NCI-H2107 treated with DMSO at 0.1 percent for 48 hours (cell line): ENCODE results near the gene C22orf23.
A peak's percentile ranks its signal among the peaks of the same experiment; 100 is the strongest.
"Not testable (repeated sequence)": the region's sequence is repeated elsewhere in the genome, so short reads cannot be mapped to it uniquely, and the experiment has no call there.

Source experiments
- DNase-seq: peaks from one replicate; lab custom pipeline; 2025; ENCODE audit not compliant: unreplicated experiment; lab: John Stamatoyannopoulos, UW

C22orf23 gene

DNA sequence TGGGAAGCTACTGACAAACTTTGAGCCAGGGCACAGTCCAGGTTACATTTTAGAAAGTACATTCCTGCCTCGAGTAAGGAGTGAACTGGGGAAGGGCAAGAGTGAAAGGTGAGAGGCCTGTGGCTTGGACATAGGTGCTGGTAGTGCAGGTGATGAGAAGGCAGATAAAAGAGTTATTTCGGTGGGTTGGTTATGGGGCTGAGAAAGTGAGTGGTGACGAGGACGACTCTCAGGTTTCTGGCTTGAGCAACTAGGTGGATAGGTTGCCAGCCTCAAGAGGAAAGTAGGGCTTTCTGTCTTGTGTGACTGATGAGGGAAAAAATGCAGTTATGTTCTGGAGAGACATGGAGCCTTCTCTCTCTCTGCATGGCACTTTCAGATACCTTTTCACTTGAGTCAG is 3.8 kb upstream of the C22orf23 start:
- DNase-seq = no peak

DNA sequence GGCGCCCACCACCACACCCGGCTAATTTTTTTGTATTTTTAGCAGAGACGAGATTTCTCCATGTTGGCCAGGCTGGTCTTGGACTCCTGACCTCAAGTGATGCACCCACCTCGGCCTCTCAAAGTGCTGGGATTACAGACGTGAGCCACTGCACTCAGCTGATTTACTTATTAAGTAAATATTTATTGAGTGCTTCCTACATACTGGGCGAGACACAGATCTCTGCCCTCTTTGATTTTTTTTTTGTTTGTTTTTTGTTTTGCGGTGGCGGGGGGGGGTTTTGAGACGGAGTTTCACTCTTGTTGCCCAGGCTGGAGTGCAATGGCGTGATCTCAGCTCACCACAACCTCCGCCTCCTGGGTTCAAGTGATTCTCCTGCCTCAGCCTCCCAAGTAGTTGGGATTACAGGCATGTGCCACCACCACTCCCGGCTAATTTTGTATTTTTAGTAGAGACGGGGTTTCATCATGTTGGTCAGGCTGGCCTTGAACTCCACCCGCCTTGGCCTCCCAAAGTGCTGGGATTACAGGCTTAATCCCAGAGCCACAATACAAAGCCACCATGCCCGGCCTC is 2.5 kb upstream of the C22orf23 start:
- not testable (repeated sequence) for DNase-seq

DNA sequence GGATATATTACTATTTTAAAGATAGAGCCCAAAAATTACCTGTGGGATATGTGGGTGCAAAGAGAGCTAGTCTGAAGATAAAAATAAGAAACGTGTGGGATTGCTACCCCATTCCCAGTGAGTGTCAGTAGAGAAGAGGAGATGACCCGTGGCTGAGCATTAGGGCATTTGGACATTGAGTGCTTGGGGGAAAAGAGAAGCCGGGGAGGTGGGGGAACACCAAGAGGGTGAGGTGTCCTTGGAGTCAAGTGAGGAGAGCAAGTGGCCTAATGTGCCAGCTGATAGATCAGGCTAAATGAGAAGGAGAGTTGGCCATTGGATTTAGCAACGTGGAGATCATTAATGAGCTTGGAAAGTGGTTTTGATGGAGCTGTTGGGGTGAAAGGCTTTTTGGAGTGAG is 1.3 kb upstream of the C22orf23 start:
- DNase-seq = no peak

DNA sequence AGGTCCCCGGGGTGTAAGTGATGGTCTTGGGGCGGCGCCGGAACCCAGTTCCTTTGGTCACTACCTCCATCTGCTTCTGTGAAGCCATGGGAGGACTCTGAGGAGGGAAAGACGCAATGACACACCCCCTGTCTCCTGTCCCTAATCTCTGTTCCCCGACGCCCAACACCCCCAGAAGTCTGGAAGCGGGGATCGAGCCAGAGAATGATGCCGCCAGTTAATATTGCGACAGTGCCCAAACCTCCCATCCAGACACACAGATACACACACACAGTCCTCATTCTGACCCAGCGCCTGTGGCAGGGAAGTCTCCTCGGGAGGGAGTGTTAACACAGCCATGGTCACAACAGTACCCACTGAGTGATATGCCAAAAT is 352 bp downstream of the C22orf23 start:
- no peak for DNase-seq

DNA sequence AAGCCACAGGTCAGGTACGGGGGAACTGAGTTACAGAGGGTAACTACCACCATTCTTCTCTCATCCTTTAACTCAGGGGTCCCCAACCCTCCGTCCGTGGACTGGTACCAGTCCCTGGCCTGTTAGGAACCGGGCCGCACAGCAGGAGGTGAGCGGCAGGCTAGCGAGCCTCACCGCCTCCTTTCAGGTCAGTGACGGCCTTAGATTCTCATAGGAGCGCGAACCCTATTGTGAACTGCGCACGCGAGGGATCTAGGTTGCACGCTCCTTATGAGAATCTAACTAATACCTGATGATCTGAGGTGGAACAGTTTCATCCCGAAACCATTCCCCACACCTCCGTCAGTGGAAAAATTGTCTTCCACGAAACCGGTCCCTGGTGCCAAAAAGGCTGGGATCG is 772 bp downstream of the C22orf23 start:
- DNase-seq = not testable (repeated sequence)

DNA sequence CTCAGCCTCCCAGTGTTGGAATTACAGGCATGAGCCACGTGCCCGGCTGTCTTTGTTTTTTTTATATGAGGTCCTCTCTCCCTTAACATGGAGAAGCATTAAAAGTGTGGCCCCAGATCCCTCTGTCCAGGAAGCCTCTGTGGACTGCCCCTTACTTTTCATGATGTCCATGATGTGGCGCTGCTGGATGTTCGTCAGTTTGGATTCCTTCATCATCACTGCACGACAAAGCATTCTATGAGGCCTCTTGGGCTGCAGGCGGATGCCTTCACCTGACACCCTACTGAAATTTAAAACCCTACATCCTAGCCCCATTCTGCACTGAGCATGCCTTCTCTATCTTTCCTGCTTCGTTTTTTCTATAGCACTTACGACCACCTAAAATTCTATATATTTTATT is 2.1 kb downstream of the C22orf23 start:
- peak; percentile 35 for DNase-seq

DNA sequence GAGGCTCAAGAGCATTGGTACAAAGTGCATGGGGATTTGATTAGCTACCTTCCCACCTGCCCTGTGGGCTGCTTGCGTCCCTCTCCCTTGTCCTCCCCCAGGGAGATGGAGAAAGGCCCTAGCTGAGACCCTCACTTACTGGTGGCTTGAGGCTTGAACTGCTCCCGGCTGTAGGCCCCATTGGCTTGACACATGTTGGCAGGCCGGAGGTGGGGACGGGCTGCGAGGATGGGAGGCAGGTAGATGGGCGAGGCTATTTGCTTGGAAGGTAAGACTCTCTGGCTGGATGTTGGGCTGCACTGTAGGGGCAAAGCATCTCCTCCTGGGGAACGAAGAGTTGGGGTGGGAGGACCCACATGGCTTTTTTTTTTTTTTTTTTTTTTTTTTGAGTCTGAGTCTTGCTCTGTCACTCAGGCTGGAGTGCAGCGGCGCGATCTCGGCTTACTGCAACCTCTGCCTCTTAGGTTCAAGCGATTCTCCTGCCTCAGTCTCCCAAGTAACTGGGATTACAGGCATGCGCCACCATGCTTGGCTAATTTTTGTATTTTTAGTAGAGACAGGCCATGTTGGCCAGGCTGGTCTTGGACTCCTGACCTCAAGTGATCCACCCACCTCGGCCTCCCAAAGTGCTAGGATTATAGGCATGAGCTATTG is 6.1 kb downstream of the C22orf23 start:
- not testable (repeated sequence) for DNase-seq

DNA sequence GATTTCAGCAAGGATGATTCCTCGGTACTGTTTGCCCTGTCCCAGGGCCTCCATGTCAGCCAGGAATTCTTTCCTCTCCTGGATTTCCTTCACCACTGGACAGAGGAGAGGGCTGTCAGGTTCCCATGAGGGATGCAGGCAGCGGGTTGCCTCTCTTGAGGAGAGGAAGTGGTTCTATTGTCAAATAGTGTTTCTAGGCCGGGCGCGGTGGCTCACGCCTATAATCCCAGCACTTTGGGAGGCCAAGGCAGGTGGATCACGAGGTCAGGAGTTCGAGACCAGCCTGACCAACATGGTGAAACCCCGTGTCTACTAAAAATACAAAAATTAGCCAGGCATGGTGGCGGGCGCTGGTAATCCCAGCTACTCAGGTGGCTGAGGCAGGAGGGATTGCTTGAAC is 9.0 kb downstream of the C22orf23 start:
- DNase-seq = not testable (repeated sequence)

DNA sequence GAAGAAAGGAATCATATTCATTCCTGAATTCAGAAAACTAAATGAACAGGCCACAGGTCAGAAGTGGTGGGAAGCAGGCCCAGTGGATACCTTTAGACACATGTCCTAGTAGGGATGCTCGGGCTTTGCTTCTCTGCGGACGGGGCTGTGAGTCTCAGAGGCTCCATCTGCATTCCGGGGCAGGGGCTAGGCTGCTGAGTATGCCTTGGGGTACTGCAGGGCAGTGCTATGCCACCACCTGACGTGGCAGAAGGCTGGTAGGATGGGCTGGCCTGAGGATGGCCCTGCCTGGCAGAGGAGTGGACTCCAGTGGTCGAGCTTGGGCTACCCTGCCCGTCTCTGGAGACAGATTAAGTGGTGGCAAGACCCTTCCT is 9.6 kb downstream of the C22orf23 start:
- DNase-seq = no peak

DNA sequence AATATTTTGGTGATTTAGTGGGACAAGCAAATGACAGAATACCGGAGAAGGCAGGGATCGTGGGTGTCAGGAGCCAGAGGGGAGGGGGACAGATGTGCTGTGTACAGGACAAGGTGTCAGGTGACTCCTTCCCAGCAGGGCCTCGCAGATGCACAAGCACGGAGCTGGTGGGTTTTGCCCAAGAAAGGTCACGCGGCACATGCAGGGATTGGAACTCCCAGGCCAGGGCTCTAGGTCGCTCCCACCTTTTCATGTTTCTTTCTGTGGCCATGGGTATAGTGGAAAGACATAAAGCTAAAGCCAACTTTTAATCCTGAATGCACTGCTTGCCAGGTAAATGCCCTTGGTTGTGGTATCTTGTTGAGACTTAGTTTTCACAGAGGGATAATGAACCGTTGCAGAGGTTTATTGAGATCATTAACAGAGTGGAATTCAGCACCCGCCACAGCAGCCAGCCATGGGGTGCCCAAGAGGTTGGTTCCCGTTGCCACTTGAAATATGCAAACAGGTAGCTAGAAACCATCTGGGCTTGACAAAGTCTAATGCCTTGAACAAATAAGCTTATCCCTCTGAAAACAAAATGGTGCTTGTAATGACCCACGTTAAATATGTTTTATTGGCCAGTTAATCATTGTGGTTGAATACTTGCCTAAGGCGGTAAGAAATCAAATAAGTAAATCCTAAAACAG is 10.1 kb downstream of the C22orf23 start:
- DNase-seq = no peak

DNA sequence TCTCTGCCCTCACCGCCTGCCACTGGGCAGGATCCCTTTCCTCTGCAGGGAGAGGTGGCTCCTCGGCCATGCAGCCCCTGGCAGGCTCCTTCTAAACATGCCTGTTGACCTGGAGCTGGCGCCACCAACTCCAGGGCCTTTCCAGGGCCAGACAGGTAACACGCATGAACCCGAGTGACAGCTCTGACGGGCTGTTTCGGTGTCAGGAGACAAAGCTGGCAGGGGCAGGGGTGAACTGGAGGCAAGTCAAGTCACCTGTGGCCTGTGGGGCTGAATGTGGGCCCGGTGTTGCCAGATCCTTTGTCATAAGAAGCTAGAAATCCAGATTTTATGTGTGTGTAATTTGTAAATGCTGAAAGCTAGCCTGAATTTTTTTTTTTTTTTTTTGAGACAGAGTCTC is 11.3 kb downstream of the C22orf23 start:
- DNase-seq = no peak

DNA sequence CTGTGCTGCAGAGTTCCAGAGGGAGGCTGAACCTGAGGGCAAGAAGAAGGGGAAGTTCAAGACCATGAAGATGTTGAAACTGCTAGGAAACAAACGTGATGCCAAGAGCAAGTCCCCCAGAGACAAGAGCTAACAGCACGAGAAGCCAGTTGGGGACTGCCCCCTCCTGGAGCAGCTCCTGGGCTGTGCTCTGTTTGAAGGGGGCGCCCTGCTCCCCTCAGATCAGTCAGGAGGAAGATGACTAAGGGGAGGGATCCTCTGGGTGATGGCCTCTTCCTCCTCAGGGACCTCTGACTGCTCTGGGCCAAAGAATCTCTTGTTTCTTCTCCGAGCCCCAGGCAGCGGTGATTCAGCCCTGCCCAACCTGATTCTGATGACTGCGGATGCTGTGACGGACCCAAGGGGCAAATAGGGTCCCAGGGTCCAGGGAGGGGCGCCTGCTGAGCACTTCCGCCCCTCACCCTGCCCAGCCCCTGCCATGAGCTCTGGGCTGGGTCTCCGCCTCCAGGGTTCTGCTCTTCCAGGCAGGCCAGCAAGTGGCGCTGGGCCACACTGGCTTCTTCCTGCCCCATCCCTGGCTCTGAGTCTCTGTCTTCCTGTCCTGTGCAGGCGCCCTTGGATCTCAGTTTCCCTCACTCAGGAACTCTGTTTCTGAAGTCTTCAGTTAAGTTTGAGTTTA is 12.6 kb downstream of the C22orf23 start:
- DNase-seq = no peak

DNA sequence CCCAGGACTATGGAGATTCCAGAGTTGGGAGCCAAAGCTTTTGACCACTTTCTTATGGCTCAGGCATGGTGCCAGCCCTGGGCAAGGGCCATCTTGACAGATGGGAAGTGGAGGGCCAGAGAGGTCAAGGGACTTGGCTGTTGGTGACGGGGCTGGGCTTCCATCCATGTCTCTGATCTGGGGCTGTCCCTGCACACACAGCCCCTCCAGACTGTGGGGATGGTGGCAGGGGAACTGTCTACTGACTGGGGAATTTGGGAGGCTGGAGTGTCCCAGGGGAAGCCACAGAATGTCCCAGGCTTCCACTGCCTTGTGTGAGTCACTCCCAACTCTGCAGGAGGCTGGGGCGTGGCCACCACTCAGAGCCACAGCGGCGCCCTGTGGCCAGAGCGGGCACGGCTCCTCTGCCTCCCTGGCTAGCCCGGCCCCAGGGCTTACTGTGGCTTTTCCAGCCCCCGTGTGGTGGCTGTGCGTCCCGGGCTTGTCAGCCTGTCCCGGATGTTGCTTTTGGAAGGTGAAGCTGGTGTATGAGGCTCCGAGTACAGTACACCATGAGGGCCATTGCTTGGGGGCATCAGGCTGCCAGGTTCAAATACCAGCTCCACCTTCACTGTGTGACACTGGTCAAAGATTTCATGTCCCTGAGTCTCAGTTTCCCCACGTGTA is 19.6 kb downstream of the C22orf23 start:
- peak; percentile 14 for DNase-seq

DNA sequence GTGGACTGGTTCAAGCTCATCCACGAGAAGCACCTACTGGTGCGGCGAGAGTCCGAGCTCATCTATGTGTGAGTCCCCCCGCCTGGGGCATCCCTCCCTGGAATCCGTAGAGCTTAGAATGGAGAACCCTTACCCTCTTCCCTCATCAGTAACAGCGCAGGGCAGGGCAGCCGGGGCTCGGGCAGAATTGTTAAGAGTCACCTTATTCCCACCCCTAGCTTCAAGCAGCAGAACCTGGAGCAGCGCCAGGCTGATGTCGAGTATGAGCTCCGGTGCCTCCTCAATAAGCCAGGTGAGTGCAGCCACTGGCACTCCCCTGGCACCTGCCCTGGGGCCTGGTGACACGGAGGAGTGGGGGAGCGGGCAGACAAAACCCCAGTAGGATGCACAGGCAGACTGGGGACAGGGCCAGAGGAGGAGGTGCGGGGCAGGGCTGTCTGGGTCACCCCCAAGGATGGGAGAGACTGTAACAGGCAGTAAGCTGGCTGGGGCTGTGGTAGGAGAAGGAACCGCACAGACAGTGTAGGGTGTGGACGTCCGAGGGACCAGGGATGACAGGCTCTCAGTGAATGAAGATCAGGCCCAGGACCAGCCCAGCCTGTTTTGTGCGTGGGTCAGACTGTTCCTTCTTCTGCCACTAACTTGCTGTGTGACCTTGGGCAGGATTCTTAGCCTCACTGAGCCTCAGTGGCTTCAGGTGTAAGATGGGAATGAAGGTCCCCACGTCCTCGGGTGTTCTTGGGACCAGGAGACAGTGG is 20.4 kb downstream of the C22orf23 start:
- no peak for DNase-seq

DNA sequence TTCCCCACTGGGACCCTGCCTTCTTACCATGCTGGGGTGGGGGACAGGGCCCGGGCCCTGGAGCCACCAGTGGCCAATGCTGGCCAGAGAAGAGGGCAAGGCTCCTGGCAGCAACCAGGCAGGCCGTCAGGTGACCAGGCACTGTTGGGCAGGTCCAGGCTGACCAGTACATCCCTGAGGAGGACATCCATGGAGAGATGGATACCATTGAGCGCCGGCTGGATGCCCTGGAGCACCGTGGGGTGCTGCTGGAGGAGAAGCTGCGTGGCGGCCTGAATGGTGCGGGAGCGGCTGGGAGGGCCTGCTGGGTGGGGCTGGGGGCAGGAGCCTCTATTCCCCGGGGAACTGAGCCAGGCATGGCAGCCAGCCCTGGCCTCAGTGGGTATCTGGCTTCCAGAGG is 21.0 kb downstream of the C22orf23 start:
- DNase-seq = no peak

DNA sequence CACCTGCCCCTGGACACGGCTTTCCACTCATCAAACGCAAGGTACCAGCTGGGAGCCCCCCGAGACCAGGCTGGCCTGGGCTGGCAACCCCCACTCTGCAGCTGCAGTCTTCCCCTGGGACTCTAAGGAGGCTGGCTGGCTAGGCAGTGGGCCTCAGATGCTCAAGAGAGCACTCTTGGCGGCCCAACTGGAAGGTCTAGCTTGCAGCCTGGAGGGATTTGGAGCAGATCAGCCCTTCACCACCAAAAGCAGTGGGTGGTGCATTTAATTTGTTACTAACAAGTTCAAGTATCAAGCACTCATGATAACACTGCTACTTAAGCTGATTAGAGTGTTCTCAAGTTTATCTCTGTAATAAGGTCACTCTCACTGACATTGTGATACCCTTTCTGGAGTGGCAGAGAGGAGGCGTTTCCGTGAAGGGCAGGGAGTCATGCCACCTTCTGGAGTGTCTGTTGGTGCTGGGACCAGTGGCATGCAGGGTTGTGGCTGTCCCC is 21.5 kb downstream of the C22orf23 start:
- peak; percentile 32 for DNase-seq

DNA sequence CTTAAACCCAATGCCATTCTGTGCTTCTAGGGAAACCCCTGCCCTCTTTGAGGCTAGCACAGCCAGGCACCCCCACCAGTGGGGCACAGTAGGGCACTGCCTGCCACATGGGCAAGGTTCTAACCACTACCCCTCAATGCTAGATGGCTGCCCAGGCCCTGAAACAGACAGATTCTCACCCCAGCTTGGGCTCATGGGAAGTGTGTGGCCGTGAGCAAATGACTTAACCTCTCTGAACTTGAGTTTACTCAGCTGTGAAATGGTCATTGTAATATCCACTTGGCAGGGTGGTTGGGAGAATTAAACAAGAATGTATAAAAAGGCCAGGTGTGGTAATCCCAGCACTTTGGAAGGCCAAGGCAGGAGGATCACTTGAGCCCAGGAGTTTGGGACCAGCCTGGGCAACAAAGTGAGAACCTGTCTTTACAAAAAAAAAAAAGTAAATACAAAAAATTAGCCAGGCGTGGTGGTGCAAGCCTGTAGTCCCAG is 22.4 kb downstream of the C22orf23 start:
- DNase-seq = no peak

DNA sequence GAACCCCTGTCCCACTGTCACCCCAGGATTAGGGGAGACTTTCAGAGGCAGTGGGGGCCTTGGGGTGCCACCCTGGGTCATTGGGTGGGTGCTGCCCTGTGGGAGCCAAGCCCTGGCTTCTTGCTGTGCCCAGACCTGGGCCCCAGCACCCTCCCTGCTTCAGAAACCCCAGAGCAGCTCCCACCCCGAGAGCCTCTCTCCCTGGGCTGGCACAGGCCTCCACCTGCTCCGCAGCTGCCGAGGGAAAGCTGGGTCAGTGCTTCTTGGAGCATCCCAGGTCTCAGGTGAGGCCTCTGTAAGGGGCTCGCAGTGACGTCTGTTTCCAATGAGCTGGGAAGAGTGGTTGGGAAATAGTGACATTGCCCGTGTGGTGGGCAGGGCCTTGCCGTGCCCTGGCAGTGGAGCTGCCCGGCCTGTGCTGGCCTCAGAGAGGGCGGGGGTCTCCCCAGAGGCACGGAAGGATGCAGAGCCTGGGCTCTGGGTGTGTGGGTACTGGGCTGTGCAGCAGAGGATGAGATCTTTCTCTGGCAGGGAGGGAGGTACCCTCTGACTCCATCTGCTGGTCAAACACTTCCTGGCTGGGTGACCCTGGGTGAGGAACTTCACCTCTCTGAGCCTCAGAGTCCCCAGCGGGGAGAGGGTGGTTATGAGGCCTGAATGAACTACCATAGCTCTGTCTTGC is 23.0 kb downstream of the C22orf23 start:
- no peak for DNase-seq

DNA sequence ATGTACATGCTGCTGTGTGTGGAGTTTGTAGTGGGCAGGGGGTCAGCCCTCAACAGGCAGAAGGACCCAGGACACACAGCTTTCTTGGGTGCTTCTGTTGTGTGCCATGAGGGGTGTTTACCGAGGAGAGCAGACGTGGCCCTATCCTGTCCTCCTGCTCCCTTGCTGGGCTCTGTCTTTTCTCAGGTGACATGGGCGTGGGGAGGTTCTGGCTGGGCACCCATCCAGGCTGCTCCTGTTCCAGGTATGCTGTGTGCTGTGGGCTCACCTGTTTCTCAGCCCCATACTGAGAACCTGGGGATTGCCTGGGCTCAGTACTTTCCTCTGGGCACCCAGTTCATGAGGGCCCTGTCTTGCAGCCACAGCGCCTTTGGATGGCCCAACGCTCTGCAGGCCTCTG is 24.0 kb downstream of the C22orf23 start:
- DNase-seq = no peak

DNA sequence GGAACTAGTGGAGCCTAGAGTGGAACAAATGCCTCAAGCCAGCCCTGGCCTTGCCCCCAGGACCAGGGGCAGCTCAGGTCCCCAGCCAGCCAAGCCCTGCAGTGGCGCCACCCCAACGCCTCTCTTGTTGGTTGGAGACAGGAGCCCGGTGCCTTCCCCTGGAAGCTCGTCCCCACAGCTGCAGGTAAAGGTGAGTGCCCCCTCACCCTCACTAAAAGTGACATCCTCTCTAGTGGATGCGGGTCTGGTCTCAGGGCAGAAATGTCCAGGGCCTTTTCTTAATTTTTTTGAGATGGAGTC is 25.8 kb downstream of the C22orf23 start:
- DNase-seq = no peak
